WTC11 (cell line): ENCODE measurements around the gene ZNF425.

ENCODE experiments used
- CBFB ChIP-seq: sonication (generic); formaldehyde crosslinking; IDR thresholded peaks from 2 replicates; pipeline ENCODE4 v1.8.1; 2022; ENCODE audit warnings: mild to moderate bottlenecking, low read depth, missing genetic modification reagents
- CREB1 ChIP-seq: sonication (generic); formaldehyde crosslinking; IDR thresholded peaks from 2 replicates; pipeline ENCODE4 v1.8.0; 2023; ENCODE audit warnings: mild to moderate bottlenecking, missing genetic modification reagents
- FOXJ3 ChIP-seq: sonication (generic); formaldehyde crosslinking; IDR thresholded peaks from 2 replicates; pipeline ENCODE4 v1.9.0; 2021; ENCODE audit warnings: missing genetic modification reagents, mild to moderate bottlenecking, borderline replicate concordance
- IRF2 ChIP-seq: sonication (generic); formaldehyde crosslinking; IDR thresholded peaks from 2 replicates; pipeline ENCODE4 v1.8.0; 2022; ENCODE audit warnings: low read depth, missing genetic modification reagents, borderline replicate concordance
- JAZF1 ChIP-seq: fragments of 250-450 bp; sonication (Bioruptor Pico); IDR thresholded peaks from 2 replicates; pipeline ENCODE4 v1.9.0; 2021; ENCODE audit warnings: moderate library complexity, mild to moderate bottlenecking, inconsistent platforms
- KAT7 ChIP-seq: sonication (generic); formaldehyde crosslinking; IDR thresholded peaks from 2 replicates; pipeline ENCODE4 v1.8.1; 2023; ENCODE audit warnings: missing genetic modification reagents, mild to moderate bottlenecking, borderline replicate concordance
- NR2C2 ChIP-seq: sonication (generic); formaldehyde crosslinking; IDR thresholded peaks from 2 replicates; pipeline ENCODE4 v1.8.0; 2022; ENCODE audit warnings: mild to moderate bottlenecking, missing genetic modification reagents
- TEAD1 ChIP-seq: sonication (generic); formaldehyde crosslinking; IDR thresholded peaks from 2 replicates; pipeline ENCODE4 v1.8.0; 2022; ENCODE audit warnings: mild to moderate bottlenecking, missing genetic modification reagents
- ZBTB21 ChIP-seq: sonication (generic); formaldehyde crosslinking; IDR thresholded peaks from 2 replicates; pipeline ENCODE4 v1.8.1; 2023; ENCODE audit warnings: mild to moderate bottlenecking, missing genetic modification reagents, borderline replicate concordance
- ZNF121 ChIP-seq: sonication (generic); formaldehyde crosslinking; IDR thresholded peaks from 2 replicates; pipeline ENCODE4 v1.8.0; 2023; ENCODE audit warnings: missing genetic modification reagents
- TF ChIP-seq, protein P1 (sequence below): fragments of 200-600 bp; IDR thresholded peaks from 2 replicates; pipeline ENCODE4 v1.8.0; 2022; ENCODE audit warnings: antibody characterized with exemption
- TF ChIP-seq, protein P2 (sequence below): sonication (generic); formaldehyde crosslinking; IDR thresholded peaks from 2 replicates; pipeline ENCODE4 v1.8.1; 2023; ENCODE audit warnings: mild to moderate bottlenecking, missing genetic modification reagents, moderate library complexity
- TF ChIP-seq, protein P3 (sequence below): sonication (generic); formaldehyde crosslinking; IDR thresholded peaks from 2 replicates; pipeline ENCODE4 v1.8.0; 2022; ENCODE audit warnings: mild to moderate bottlenecking, missing genetic modification reagents

DNA sequence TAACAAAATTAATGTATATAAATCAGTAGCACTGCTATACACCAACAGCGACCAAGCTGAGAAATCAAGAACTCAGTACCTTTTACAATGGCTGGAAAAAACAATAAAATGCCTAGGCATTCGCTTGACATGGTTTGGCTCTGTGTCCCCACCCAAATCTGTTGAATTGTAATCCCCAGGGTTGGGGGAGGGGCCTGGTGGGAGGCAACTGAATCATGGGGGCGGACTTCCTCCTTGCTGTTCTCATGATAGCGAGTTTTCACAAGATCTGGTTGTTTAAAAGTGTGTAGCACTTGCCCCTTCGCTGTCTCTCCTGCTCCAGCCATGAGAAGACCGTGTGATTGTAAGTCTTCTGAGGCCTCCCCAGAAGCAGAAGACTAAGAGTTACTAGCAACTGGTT is 44.2 kb downstream of the ZNF425 start:
- TF ChIP-seq, protein P1, sequence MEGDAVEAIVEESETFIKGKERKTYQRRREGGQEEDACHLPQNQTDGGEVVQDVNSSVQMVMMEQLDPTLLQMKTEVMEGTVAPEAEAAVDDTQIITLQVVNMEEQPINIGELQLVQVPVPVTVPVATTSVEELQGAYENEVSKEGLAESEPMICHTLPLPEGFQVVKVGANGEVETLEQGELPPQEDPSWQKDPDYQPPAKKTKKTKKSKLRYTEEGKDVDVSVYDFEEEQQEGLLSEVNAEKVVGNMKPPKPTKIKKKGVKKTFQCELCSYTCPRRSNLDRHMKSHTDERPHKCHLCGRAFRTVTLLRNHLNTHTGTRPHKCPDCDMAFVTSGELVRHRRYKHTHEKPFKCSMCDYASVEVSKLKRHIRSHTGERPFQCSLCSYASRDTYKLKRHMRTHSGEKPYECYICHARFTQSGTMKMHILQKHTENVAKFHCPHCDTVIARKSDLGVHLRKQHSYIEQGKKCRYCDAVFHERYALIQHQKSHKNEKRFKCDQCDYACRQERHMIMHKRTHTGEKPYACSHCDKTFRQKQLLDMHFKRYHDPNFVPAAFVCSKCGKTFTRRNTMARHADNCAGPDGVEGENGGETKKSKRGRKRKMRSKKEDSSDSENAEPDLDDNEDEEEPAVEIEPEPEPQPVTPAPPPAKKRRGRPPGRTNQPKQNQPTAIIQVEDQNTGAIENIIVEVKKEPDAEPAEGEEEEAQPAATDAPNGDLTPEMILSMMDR = no peak
- TF ChIP-seq CREB1 (CRISPR knock-in tag) (no peak), NR2C2 (CRISPR knock-in tag) (no peak), FOXJ3 (CRISPR knock-in tag) (no peak), CBFB (CRISPR knock-in tag) (no peak), KAT7 (CRISPR knock-in tag) (no peak), ZNF121 (CRISPR knock-in tag) (no peak), ZBTB21 (CRISPR knock-in tag) (no peak), TEAD1 (no peak), IRF2 (CRISPR knock-in tag) (no peak), JAZF1 (CRISPR knock-in tag) (no peak)
- TF ChIP-seq, protein P2, sequence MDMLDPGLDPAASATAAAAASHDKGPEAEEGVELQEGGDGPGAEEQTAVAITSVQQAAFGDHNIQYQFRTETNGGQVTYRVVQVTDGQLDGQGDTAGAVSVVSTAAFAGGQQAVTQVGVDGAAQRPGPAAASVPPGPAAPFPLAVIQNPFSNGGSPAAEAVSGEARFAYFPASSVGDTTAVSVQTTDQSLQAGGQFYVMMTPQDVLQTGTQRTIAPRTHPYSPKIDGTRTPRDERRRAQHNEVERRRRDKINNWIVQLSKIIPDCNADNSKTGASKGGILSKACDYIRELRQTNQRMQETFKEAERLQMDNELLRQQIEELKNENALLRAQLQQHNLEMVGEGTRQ (CRISPR knock-in tag) = no peak
- TF ChIP-seq, protein P3, sequence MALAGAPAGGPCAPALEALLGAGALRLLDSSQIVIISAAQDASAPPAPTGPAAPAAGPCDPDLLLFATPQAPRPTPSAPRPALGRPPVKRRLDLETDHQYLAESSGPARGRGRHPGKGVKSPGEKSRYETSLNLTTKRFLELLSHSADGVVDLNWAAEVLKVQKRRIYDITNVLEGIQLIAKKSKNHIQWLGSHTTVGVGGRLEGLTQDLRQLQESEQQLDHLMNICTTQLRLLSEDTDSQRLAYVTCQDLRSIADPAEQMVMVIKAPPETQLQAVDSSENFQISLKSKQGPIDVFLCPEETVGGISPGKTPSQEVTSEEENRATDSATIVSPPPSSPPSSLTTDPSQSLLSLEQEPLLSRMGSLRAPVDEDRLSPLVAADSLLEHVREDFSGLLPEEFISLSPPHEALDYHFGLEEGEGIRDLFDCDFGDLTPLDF (CRISPR knock-in tag) = no peak
